Measurements from ENCODE around the gene RNU5D-1.

RNU5D-1 gene

DNA sequence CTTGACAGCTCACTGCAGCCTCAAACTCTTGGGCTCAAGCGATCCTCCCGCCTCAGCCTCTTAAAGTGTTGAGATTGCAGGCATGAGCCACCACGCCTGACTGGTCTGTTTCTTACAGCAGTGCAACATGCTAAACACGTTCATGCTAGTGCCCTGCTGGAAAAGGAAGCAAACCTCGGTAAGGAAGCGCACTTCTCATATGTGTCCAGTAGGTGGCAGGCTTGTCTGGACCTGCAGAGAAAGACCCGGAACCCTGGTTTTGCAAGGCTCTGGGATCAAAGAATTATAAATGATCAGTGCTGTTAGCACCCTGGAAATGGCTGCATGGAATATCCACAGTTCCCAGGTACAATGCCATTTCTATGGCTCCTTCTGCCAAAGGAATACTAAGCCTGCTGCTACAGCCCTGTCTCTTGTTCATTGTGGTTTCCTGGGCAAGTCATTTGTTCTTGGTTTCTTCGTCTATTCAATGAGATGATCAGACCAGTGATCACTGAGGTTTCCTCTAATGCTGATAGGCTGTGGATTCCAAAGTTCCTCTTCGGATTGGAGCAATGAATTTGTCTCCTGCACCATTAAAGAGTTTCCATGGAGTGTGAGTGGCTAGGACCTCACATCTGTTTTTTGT lies 15.9 kb downstream of the RNU5D-1 start:
- no peaks in the 10 kb centered on the region; a peak in 1 of 22 replicates for H4K20me1 ChIP-seq
- H3K9ac ChIP-seq = 0 out of 22 replicates have a peak overlapping the region, but pooled peaks of 1 of the 11 experiments have one; percentile 1
- H3K27me3 ChIP-seq = no peaks in the 10 kb centered on the region
- H3K4me2 ChIP-seq = peak overlapping the region; percentile 5 to 70 (median 57); a peak in 20 of 22 replicates
- no peaks in the 10 kb centered on the region for H3K36me3 ChIP-seq
- peak overlapping the region in 5 of 11 experiments; percentile 11 to 34 (median 25); a peak in 3 of 22 replicates for H3K27ac ChIP-seq
- peaks cover 38 to 60% (median 55%) of the 10 kb centered on the region in 10 experiments for H3K4me1 ChIP-seq
- no peak for TF ChIP-seq Cebpa-rat (IDR thresholded peaks at IDR 0.05)
- H3K4me3 ChIP-seq = no peak overlapping the region
- H3K9me3 ChIP-seq (replicated peaks in 1 of 11) = no peaks in the 10 kb centered on the region

DNA sequence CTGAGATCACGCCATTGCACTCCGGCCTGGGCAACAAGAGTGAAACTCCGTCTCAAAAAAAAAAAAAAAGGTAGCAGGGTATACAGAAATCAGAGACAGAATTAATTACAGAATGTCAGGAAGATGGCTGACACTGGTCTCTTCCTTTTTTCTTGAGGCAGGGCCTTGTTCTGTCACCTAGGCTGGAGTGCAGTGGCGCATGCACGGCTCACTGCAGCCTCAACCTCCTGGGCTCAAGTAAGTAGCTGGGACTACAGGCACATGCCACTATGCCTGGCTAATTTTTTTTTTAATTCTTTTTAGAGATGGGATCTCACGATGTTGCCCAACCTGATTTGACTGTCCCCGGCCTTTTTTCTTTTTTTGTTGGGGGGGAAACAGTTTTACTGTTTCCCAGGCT lies 16.4 kb downstream of the RNU5D-1 start:
- 0 out of 22 replicates have a peak overlapping the region, but pooled peaks of 1 of the 11 experiments have one; percentile 1 for H3K9ac ChIP-seq
- H3K4me2 ChIP-seq = peak overlapping the region; percentile 5 to 70 (median 54); a peak in 15 of 22 replicates
- no peaks in the 10 kb centered on the region for H3K27me3 ChIP-seq
- H3K36me3 ChIP-seq = no peaks in the 10 kb centered on the region
- H3K4me1 ChIP-seq = peaks cover 33 to 56% (median 50%) of the 10 kb centered on the region in 10 experiments
- no peak overlapping the region for H3K4me3 ChIP-seq
- no peaks in the 10 kb centered on the region; a peak in 1 of 22 replicates for H4K20me1 ChIP-seq
- peak overlapping the region in 4 of 11 experiments; percentile 17 to 34 (median 25); a peak in 3 of 22 replicates for H3K27ac ChIP-seq
- H3K9me3 ChIP-seq (replicated peaks in 1 of 11) = no peaks in the 10 kb centered on the region
- TF ChIP-seq Cebpa-rat (IDR thresholded peaks at IDR 0.05) = no peak

DNA sequence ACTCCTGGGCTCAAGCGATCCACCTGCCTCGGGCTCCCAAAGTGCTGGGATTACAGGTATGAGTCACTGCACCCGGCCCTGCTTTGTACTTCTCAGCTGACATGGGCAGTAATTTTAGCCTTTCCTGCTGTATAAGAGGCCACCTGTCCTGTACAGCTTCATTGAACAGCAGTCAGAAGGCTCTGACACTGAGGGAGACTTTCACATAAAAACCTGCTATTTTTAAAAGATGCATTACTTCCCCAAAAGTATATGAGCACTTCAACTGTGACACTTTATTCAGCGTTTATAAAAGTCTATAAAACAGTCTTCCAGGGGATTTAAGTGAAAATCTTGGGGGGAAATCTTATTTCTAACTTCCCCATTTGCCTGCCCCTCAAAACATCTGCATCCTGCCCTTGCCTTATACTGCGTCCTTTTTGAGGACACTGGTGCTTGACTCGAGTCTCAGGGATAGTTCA lies 17.6 kb downstream of the RNU5D-1 start:
- Histone ChIP-seq H3K4me1 (peaks cover 28 to 47% (median 42%) of the 10 kb centered on the region in 10 experiments), H4K20me1 (no peaks in the 10 kb centered on the region), H3K36me3 (no peaks in the 10 kb centered on the region), H3K4me2 (peak overlapping the region; percentile 29 to 65 (median 56); a peak in 21 of 22 replicates), H3K4me3 (no peak overlapping the region), H3K27me3 (no peaks in the 10 kb centered on the region), H3K9me3 (replicated peaks in 1 of 11) (no peaks in the 10 kb centered on the region), H3K27ac (no peak overlapping the region), H3K9ac (peak overlapping the region in 4 of 11 experiments; percentile 2 to 44 (median 35); a peak in 4 of 22 replicates)
- no peak for TF ChIP-seq Cebpa-rat (IDR thresholded peaks at IDR 0.05)

DNA sequence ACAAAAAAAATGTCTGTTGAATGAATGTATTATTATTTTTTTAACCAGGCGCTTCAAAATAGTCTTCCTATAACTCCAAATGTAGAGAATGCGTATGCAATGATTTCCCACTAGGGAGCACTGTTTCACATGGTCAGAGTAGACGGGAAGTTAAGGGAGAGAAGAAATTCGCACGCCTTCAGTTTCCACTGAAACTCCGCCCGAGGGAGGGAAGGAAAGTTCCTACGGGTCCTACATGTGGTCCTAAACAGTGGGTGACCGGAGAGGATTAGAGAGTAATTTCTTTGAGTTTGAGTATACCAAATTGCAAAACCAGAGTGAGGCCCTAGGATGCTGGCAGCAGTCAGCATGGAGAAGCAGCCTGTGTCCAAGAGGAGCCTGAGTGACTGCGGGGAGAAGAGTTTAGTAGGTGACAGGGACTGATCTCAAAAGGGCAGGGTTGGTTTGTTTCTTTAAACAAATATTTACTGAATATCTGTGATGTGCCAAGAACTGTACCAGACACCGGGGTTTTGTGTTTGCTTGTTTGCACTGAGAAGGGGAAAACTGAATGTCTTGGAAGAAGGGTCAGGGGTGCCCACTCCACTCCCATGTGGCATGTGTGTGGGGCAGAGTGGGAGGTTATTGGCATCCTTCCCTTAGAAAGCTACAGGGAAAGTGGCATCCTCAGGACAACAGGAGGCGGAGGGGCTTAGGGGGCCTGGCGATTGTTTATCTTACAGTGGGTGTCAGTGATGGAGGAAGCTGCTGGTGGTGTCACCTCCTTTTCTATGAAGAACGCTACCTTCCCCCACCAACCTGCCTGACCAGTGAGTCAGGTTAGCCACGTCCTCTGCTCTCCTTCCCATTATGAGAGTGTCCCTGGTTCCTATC lies 22.8 kb downstream of the RNU5D-1 start:
- Histone ChIP-seq H3K36me3 (no peaks in the 10 kb centered on the region), H3K4me1 (peaks cover 5 to 17% (median 13%) of the 10 kb centered on the region in 10 experiments), H3K4me2 (peak overlapping the region; percentile 31 to 80 (median 58); a peak in 19 of 22 replicates), H3K9ac (peak overlapping the region in 2 of 11 experiments; percentile 25 to 55; a peak in 3 of 22 replicates), H3K27me3 (no peaks in the 10 kb centered on the region), H3K27ac (no peak overlapping the region), H3K9me3 (replicated peaks in 1 of 11) (no peaks in the 10 kb centered on the region), H3K4me3 (no peak overlapping the region), H4K20me1 (peaks cover 0 to 6% (median 0%) of the 10 kb centered on the region in 11 experiments; a peak in 2 of 22 replicates)
- TF ChIP-seq Cebpa-rat (IDR thresholded peaks at IDR 0.05) = no peak

- no peak overlapping the region for H3K9ac ChIP-seq
- H3K4me2 ChIP-seq = peak overlapping the region in 2 of 11 experiments; percentile 58 to 80; a peak in 2 of 22 replicates
- peaks cover 0 to 13% (median 8%) of the 10 kb centered on the region in 10 experiments; a peak in 16 of 20 replicates for H3K4me1 ChIP-seq
- H3K27ac ChIP-seq = no peak overlapping the region
- TF ChIP-seq Cebpa-rat (IDR thresholded peaks at IDR 0.05) = no peak
- H3K27me3 ChIP-seq = no peaks in the 10 kb centered on the region
- H3K36me3 ChIP-seq = no peaks in the 10 kb centered on the region
- H4K20me1 ChIP-seq = peaks cover 0 to 6% (median 0%) of the 10 kb centered on the region in 11 experiments; a peak in 2 of 22 replicates
- no peaks in the 10 kb centered on the region for H3K9me3 ChIP-seq (replicated peaks in 1 of 11)
- no peak overlapping the region for H3K4me3 ChIP-seq
Observed at GRCh38 chr1:44707112-44707881, 23.7 kb downstream of the RNU5D-1 start.

GRCh38 chr1:44705938-44706337 lies 25.0 kb downstream of the RNU5D-1 start:
- Histone ChIP-seq H3K36me3 (no peaks in the 10 kb centered on the region), H3K4me3 (no peak overlapping the region), H3K9me3 (replicated peaks in 1 of 11) (no peaks in the 10 kb centered on the region), H3K4me2 (no peak overlapping the region), H3K27ac (no peak overlapping the region), H3K27me3 (peaks cover 0 to 5% (median 0%) of the 10 kb centered on the region in 11 experiments; a peak in 2 of 22 replicates), H4K20me1 (peaks cover 0 to 6% (median 0%) of the 10 kb centered on the region in 11 experiments; a peak in 2 of 22 replicates), H3K4me1 (peaks cover 0 to 13% (median 8%) of the 10 kb centered on the region in 10 experiments; a peak in 16 of 20 replicates), H3K9ac (no peak overlapping the region)
- no peak for TF ChIP-seq Cebpa-rat (IDR thresholded peaks at IDR 0.05)

DNA sequence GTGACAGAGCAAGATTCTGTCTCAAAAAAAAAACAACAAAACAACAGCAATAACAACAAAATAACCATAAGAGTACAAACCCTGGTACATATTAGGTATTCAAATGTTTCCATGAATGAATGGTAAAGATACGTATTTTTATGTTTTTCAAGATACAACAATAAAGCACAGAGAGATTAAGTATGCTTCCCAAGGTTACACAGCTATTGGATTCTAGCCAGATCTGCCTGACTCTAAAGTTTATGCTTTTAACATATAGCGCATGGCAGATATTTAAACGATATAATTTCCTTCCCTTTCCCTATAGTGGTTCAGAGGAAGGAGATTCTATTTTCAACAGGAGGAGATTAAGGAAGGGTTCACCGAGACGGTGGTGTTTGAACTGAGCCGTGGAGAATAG lies 25.5 kb downstream of the RNU5D-1 start:
- no peak overlapping the region for H3K4me2 ChIP-seq

DNA sequence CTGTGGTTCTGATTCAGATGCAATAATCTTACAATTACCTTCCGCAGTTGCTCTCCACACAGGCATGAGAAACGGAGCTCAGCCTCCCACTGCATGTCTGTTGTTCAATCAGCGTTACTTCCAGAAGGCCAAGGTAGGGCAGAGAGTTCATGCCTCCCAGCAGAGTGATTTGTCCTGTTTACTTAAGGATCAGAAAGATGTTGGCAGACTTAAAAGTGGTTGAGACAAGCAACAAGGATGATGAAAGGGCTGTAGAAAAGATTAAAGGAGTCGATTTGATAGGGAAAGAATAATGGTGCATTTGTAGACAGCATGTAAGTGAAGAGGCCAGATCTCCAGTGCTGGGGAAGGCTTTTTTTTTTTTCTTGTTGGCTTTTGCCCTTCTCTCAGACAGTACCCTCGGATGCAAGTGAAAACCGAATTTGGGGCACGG lies 29.8 kb downstream of the RNU5D-1 start:
- no peak overlapping the region for H3K4me3 ChIP-seq
- peaks cover 0 to 7% (median 0%) of the 10 kb centered on the region in 11 experiments; a peak in 2 of 22 replicates for H3K27me3 ChIP-seq
- H3K27ac ChIP-seq = no peak overlapping the region
- TF ChIP-seq Cebpa-rat (IDR thresholded peaks at IDR 0.05) = no peak
- H4K20me1 ChIP-seq = no peaks in the 10 kb centered on the region
- no peak overlapping the region for H3K9ac ChIP-seq
- H3K4me1 ChIP-seq = peaks cover 28 to 37% (median 29%) of the 10 kb centered on the region in 10 experiments
- no peaks in the 10 kb centered on the region for H3K9me3 ChIP-seq (replicated peaks in 1 of 11)
- H3K36me3 ChIP-seq = no peaks in the 10 kb centered on the region
- H3K4me2 ChIP-seq = no peak overlapping the region

More for the DNA sequence above, 25.5 kb downstream of the RNU5D-1 start:
- Histone ChIP-seq H4K20me1 (peaks cover 0 to 6% (median 0%) of the 10 kb centered on the region in 11 experiments; a peak in 2 of 22 replicates), H3K27me3 (peaks cover 0 to 7% (median 0%) of the 10 kb centered on the region in 11 experiments; a peak in 2 of 22 replicates), H3K4me3 (no peak overlapping the region), H3K36me3 (no peaks in the 10 kb centered on the region), H3K27ac (no peak overlapping the region), H3K9me3 (replicated peaks in 1 of 11) (no peaks in the 10 kb centered on the region), H3K9ac (no peak overlapping the region), H3K4me1 (peaks cover 0 to 13% (median 8%) of the 10 kb centered on the region in 10 experiments; a peak in 16 of 20 replicates)
- no peak for TF ChIP-seq Cebpa-rat (IDR thresholded peaks at IDR 0.05)
